GM20000 (cell line): ENCODE measurements around the gene DNM2.

Source experiments
- DNase-seq: peaks from one replicate; pipeline ENCODE4 v3.0.0; 2012; ENCODE audit warnings: low spot score
- CTCF ChIP-seq: IDR thresholded peaks from 2 replicates; pipeline ENCODE4 v1.5.1; 2012; ENCODE audit warnings: mild to moderate bottlenecking, control low read depth; ENCODE audit errors: extremely low read depth, missing control alignments

The DNM2 gene

GRCh38 chr19:10789866-10790265, 72.0 kb downstream of the DNM2 start:
- no peak for DNase-seq
- no peak for TF ChIP-seq CTCF

- TF ChIP-seq CTCF, result no peak
- no peak for DNase-seq
Measured at GRCh38 chr19:10796653-10797052, 78.8 kb downstream of the DNM2 start.

- no peak for TF ChIP-seq CTCF
- no peak for DNase-seq
Measured at GRCh38 chr19:10797078-10797477, 79.2 kb downstream of the DNM2 start.

- DNase-seq, result peak; percentile 79
- no peak for TF ChIP-seq CTCF
Measured at GRCh38 chr19:10797541-10798256, 79.8 kb downstream of the DNM2 start.

GRCh38 chr19:10800488-10800887, 82.6 kb downstream of the DNM2 start:
- DNase-seq, result no peak
- TF ChIP-seq CTCF, result no peak

GRCh38 chr19:10802479-10802878, 84.6 kb downstream of the DNM2 start:
- DNase-seq, result no peak
- no peak for TF ChIP-seq CTCF

GRCh38 chr19:10803252-10803651, 85.4 kb downstream of the DNM2 start:
- DNase-seq, result no peak
- no peak for TF ChIP-seq CTCF
